GM03348 (cell line): ENCODE results near the gene CMTM2.

Experiments
- DNase-seq: peaks from one replicate; pipeline ENCODE4 v3.0.0; 2012; ENCODE audit warnings: low spot score

CMTM2 gene

DNA sequence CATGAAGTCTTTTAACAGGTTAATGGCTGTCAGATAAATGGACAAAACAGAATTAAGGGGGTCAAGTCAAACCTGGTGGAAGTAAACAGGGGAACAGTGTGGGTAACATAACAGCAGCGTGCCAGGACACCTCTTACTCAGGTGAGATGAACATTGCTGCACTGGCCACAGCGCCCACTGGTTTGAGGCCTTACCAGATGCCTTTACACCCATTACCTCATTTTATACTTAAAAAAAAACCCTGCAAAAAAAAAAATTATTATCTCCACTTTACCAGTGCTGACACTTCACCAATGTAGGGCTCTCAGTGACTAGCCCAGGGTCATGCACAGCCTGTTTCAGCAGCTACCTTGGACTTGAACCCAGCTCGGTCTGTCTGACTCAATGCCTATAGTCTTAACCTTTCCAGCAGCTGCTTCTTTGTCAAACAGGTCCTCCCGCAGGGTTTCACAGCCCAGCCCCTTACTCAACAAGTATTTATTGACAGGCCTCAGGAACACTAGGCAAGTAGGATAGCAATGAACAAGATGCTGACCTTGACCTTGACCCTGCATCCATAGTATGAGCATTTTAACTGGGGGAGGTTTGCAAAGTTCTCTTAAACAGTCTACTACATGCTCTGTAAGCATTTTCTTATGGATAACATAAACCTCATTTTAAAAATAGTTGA, 55.4 kb downstream of the CMTM2 start:
- no peak for DNase-seq

DNA sequence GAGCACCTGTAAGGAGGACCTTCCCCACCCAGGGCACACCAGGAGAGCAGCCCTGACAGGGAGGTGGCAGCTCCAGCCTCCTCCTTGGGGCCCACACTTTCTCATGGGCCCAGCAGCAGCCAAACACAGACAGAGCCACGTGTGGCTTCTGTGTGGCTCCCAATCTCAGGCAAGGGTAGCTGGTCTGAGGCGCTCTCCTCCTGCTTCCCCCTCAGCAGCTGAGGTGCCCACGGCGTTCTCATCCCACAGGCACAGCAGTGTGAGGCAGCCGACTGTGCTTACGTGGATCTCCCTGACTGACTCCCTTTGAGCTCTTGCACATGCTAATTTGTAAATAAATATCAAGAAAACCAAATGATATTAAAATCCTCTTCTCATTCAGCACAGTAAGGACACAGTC, 56.1 kb downstream of the CMTM2 start:
- no peak for DNase-seq

DNA sequence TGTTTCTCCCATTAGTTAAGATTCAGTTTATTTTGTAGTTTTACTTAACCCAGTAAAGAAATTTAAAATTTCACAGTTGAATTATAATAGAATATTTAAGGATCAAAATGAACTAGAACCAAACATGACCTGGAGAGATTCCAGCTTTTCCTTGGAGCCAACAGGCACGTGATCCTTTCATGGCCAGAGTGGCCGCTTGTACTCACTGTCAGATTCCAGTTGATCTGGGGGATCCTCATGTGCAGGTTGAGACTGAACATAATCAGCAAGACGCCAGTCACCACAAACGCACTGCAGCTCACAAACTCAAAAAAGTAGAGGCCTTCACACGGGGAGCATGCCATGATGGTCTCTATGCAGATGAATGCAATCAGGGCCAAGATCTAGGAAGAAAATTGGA, 56.9 kb downstream of the CMTM2 start:
- no peak for DNase-seq

DNA sequence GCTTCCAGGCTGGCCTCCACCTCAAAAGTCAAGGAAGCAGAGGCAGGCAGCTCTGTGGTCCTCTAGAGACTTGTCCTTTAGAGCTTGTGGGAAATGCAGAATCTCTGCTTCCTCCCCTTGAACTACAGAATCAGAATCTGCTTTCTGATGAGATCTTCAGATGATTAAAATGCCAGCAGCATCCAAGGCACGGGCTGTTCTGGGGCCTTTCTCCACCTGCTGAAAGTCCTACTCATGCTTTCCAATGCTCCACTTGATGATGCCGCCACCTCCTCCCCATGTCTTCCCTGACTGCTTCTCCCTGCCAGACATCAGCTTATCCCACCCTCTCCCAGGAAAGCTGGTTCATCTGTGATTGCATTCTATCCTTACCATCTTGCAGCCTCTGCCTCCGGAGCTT, 58.5 kb downstream of the CMTM2 start:
- DNase-seq, result no peak
